DOHH2 (cell line): ENCODE data around the gene CLDN24.

ENCODE experiments used
- H3F3A ChIP-seq: fragments of 200-600 bp; sonication (generic), shearing (Covaris generic); 2 replicates; pipeline ENCODE4 v1.6.0; 2016; ENCODE audit warnings: antibody characterized with exemption, mild to moderate bottlenecking; ENCODE audit not compliant: control insufficient read depth, insufficient read depth
- H3K27ac ChIP-seq: fragments of 200-600 bp; sonication (generic); 2 replicates; pipeline ENCODE4 v1.5.1; 2014; ENCODE audit warnings: low read depth, mild to moderate bottlenecking, low read length, moderate library complexity
- H3K27me3 ChIP-seq: fragments of 200-600 bp; sonication (generic); 2 replicates; pipeline ENCODE4 v1.6.1; 2014; ENCODE audit warnings: mild to moderate bottlenecking, low read length, mixed read lengths; ENCODE audit not compliant: control insufficient read depth
- H3K36me3 ChIP-seq: fragments of 200-600 bp; sonication (generic); 2 replicates; pipeline ENCODE4 v1.6.1; 2014; ENCODE audit warnings: mild to moderate bottlenecking, low read length, moderate library complexity, mixed read lengths; ENCODE audit not compliant: control insufficient read depth
- H3K4me1 ChIP-seq: fragments of 200-600 bp; sonication (generic); 2 replicates; pipeline ENCODE4 v1.6.1; 2014; ENCODE audit warnings: mild to moderate bottlenecking, low read length, mixed read lengths; ENCODE audit not compliant: control insufficient read depth
- H3K4me2 ChIP-seq: fragments of 200-600 bp; sonication (generic); 2 replicates; pipeline ENCODE4 v1.6.0; 2014; ENCODE audit warnings: mild to moderate bottlenecking, low read length, moderate library complexity
- H3K4me3 ChIP-seq: fragments of 200-600 bp; sonication (generic); 2 replicates; pipeline ENCODE4 v1.5.1; 2014; ENCODE audit warnings: mild to moderate bottlenecking, low read length, mixed read lengths
- H3K79me2 ChIP-seq: fragments of 200-600 bp; sonication (generic); 2 replicates; pipeline ENCODE4 v1.6.1; 2014; ENCODE audit warnings: mild to moderate bottlenecking, low read length, mixed read lengths; ENCODE audit not compliant: control insufficient read depth
- H3K9me2 ChIP-seq: fragments of 200-600 bp; sonication (generic); replicated peaks from 2 replicates; pipeline ENCODE4 v1.6.1; 2014; ENCODE audit warnings: mild to moderate bottlenecking, low read length, mixed read lengths; ENCODE audit not compliant: control insufficient read depth
- H3K9me3 ChIP-seq: fragments of 200-600 bp; sonication (generic); 2 replicates; pipeline ENCODE4 v1.6.1; 2014; ENCODE audit warnings: antibody characterized with exemption, low read length, mixed read lengths; ENCODE audit not compliant: control insufficient read depth, insufficient read depth
- H4K20me1 ChIP-seq: fragments of 200-600 bp; sonication (generic); 2 replicates; pipeline ENCODE4 v1.6.0; 2014; ENCODE audit warnings: low read depth, mild to moderate bottlenecking, antibody characterized with exemption, low read length, moderate library complexity; ENCODE audit not compliant: control insufficient read depth, insufficient read depth
- EZH2phosphoT487 ChIP-seq: fragments of 200-600 bp; sonication (generic); IDR thresholded peaks from 2 replicates; pipeline ENCODE4 v1.6.1; 2017; ENCODE audit warnings: borderline replicate concordance, mild to moderate bottlenecking, antibody characterized with exemption, low read length, moderate library complexity, mixed read lengths
- TF ChIP-seq, protein P1 (sequence below): fragments of 200-600 bp; sonication (generic); IDR thresholded peaks from one replicate; pipeline ENCODE4 v1.5.1; 2014; ENCODE audit warnings: antibody characterized with exemption, mild to moderate bottlenecking, low read depth, low read length; ENCODE audit not compliant: poor library complexity, severe bottlenecking

The CLDN24 gene

DNA sequence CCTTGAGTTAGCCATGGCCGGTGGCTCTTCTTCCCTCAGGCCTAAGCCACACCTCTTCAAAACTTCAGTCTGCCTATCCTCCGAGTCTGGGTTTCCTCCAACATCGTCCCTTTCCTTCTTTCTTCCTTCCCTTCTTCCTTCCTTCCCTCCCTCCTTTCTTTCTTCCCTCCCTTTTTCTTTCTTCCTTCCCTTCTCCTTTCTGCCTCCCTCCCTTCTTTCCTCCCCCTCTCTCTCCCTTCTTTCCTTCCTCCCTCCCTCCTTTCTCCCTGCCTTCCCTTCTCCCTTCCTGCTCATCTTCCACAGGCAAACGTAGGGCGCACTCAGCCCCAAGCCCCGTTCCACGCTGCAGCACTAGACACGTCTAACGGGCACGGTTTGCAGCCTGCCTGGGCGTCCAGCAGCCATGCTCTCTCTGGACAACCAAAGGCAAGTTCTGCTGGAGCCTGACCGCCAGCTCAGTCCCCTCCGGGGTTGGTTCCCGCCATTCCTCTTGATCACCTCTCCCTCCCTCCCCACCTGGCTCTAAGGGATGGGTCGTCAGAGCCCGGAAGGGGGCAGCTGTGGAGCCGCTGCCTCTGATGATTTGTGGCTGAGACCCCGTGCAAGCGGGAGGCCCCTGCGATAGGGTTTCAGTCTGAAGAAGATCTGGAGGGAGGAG is 34.1 kb upstream of the CLDN24 start:
- Histone ChIP-seq H3K9me2 (no peaks in the 10 kb centered on the region), H3K4me2 (no peak overlapping the region), H3K4me3 (no peak overlapping the region), H3K9me3 (no peaks in the 10 kb centered on the region), H3K27ac (no peak overlapping the region), H3F3A (no peaks in the 10 kb centered on the region), H3K4me1 (no peaks in the 10 kb centered on the region), H4K20me1 (no peaks in the 10 kb centered on the region), H3K27me3 (no peaks in the 10 kb centered on the region), H3K79me2 (no peaks in the 10 kb centered on the region), H3K36me3 (no peaks in the 10 kb centered on the region)
- TF ChIP-seq, protein P1, sequence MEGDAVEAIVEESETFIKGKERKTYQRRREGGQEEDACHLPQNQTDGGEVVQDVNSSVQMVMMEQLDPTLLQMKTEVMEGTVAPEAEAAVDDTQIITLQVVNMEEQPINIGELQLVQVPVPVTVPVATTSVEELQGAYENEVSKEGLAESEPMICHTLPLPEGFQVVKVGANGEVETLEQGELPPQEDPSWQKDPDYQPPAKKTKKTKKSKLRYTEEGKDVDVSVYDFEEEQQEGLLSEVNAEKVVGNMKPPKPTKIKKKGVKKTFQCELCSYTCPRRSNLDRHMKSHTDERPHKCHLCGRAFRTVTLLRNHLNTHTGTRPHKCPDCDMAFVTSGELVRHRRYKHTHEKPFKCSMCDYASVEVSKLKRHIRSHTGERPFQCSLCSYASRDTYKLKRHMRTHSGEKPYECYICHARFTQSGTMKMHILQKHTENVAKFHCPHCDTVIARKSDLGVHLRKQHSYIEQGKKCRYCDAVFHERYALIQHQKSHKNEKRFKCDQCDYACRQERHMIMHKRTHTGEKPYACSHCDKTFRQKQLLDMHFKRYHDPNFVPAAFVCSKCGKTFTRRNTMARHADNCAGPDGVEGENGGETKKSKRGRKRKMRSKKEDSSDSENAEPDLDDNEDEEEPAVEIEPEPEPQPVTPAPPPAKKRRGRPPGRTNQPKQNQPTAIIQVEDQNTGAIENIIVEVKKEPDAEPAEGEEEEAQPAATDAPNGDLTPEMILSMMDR, result no peak
- no peak for TF ChIP-seq EZH2phosphoT487

DNA sequence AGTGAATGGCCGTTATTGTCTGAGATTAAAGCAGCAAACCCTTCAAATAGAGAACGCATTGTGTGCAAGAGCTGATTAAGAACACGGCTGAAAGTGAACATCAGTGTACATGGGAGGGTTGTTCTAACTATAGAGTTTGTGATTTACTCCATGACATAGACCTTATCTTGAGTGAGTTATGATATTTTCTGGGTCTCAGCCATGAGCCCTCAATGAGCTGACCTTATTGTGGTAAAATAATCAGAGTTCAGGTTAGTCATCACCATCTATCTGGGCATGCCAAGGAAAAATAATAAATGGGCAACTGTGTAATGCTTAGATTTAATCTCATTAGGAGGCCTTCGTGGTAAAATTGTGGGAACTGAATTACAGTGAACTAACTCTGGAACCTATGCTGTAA is 33.2 kb upstream of the CLDN24 start:
- H3K36me3 ChIP-seq, result no peaks in the 10 kb centered on the region
- H4K20me1 ChIP-seq, result no peaks in the 10 kb centered on the region
- TF ChIP-seq, protein P1, result no peak
- TF ChIP-seq EZH2phosphoT487, result no peak
- H3K4me3 ChIP-seq, result no peak overlapping the region
- H3K4me2 ChIP-seq, result no peak overlapping the region
- H3K27ac ChIP-seq, result no peak overlapping the region
- H3F3A ChIP-seq, result no peaks in the 10 kb centered on the region
- H3K9me3 ChIP-seq, result no peaks in the 10 kb centered on the region
- no peaks in the 10 kb centered on the region for H3K9me2 ChIP-seq
- H3K4me1 ChIP-seq, result no peaks in the 10 kb centered on the region
- no peaks in the 10 kb centered on the region for H3K27me3 ChIP-seq
- H3K79me2 ChIP-seq, result no peaks in the 10 kb centered on the region

DNA sequence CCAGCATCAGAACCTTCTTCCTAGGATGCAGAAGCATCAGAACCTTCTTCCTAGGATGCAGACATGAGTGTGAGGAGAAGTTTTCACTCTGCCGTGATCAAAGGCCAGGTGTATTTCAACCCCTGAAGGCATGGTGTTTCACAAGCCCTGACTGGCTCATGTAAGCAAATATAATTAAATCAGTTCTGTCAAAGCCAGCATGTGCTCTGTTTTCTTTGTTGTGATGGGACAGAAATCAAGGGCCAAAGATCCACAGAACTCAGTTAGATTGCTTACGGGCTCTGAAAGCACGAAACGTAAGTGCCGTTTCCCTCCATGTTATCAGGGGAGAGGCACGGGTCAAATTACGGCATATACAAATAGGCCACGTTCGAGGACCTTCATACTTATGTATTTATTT is 32.0 kb upstream of the CLDN24 start:
- no peaks in the 10 kb centered on the region for H3K4me1 ChIP-seq
- no peak overlapping the region for H3K4me3 ChIP-seq
- TF ChIP-seq, protein P1, result no peak
- no peak for TF ChIP-seq EZH2phosphoT487
- no peaks in the 10 kb centered on the region for H3K9me3 ChIP-seq
- no peaks in the 10 kb centered on the region for H3K79me2 ChIP-seq
- H4K20me1 ChIP-seq, result no peaks in the 10 kb centered on the region
- H3F3A ChIP-seq, result no peaks in the 10 kb centered on the region
- H3K9me2 ChIP-seq, result no peaks in the 10 kb centered on the region
- H3K36me3 ChIP-seq, result no peaks in the 10 kb centered on the region
- no peak overlapping the region for H3K4me2 ChIP-seq
- H3K27ac ChIP-seq, result no peak overlapping the region
- no peaks in the 10 kb centered on the region for H3K27me3 ChIP-seq
